ENCODE data around the gene C18orf32.
"Not testable (repeated sequence)": the region's sequence is repeated elsewhere in the genome, so short reads cannot be mapped to it uniquely, and the experiment has no call there.

C18orf32 gene

GRCh38 chr18:49467019-49467563, 19.9 kb downstream of the C18orf32 start:
- DNase-seq = no peak

GRCh38 chr18:49464718-49465598, 22.1 kb downstream of the C18orf32 start:
- no peak for DNase-seq

- DNase-seq = no peak
Observed at GRCh38 chr18:49461602-49461977, 25.4 kb downstream of the C18orf32 start.

- no peak for DNase-seq
Observed at GRCh38 chr18:49460976-49461601, 25.9 kb downstream of the C18orf32 start.

- DNase-seq = no peak
Observed at GRCh38 chr18:49459404-49460171, 27.4 kb downstream of the C18orf32 start.

GRCh38 chr18:49457616-49458015, 29.4 kb downstream of the C18orf32 start:
- DNase-seq = no peak

GRCh38 chr18:49456794-49457193, 30.2 kb downstream of the C18orf32 start:
- no peak for DNase-seq

GRCh38 chr18:49452534-49452933, 34.5 kb downstream of the C18orf32 start:
- DNase-seq = not testable (repeated sequence)

- DNase-seq = no peak
Observed at GRCh38 chr18:49447810-49448745, 39.0 kb downstream of the C18orf32 start.

- no peak for DNase-seq
Observed at GRCh38 chr18:49446481-49446880, 40.6 kb downstream of the C18orf32 start.

GRCh38 chr18:49444581-49444980, 42.5 kb downstream of the C18orf32 start:
- DNase-seq = no peak

- no peak for DNase-seq
Observed at GRCh38 chr18:49443837-49444236, 43.2 kb downstream of the C18orf32 start.

GRCh38 chr18:49441338-49441938, 45.6 kb downstream of the C18orf32 start:
- no peak for DNase-seq

- DNase-seq = no peak
Observed at GRCh38 chr18:49435170-49435569, 51.9 kb downstream of the C18orf32 start.

- DNase-seq = no peak
Observed at GRCh38 chr18:49432602-49433001, 54.4 kb downstream of the C18orf32 start.

GRCh38 chr18:49431165-49431962, 55.7 kb downstream of the C18orf32 start:
- DNase-seq = no peak
